ENCODE measurements around the gene ALX3. TPM values are rescaled to one million over a fixed set of nuclear protein-coding genes. Genes with fewer than 3 reads are reported as not detected.

The ALX3 gene
- total and polyA plus RNA-seq, 10 of the 15 experiments (the other 5 are each of a cell fraction or from before 2014, with no cell fraction given): not detected

- no peak overlapping the region for H3K4me3 ChIP-seq
These were observed 20.9 kb upstream of the ALX3 start for GRCh38 chr1:110091381-110091780.

More at GRCh38 chr1:110091381-110091780, 20.9 kb upstream of the ALX3 start:
- in situ Hi-C loops (cut with MboI) (no loop called here), intact Hi-C loops (cut with micrococcal nuclease; ENCODE audit: unreplicated experiment) (no loop called here)
- no peaks in the 10 kb centered on the region for H3K36me3 ChIP-seq (ENCODE audit: control insufficient read depth in 2 of 2, insufficient read depth in 2 of 2, low read length in 1 of 2)
- WGBS (ENCODE audit: insufficient coverage, insufficient replicate concordance, low lambda C conversion rate, missing lambda C conversion rate): 0% methylated on average over 2 of the region's 2 CpGs
- H3K79me2 ChIP-seq (ENCODE audit: control insufficient read depth, insufficient read depth, low read length): no peaks in the 10 kb centered on the region
- no peak for TF ChIP-seq FOS (IDR thresholded peaks at IDR 0.05; ENCODE audit: borderline replicate concordance, extremely low read depth, insufficient read length)
- TF ChIP-seq POLR2AphosphoS2 (IDR thresholded peaks at IDR 0.05; ENCODE audit: low read depth, low read length): no peak
- TF ChIP-seq MTA3 (IDR thresholded peaks at IDR 0.05; ENCODE audit: borderline replicate concordance, low read length): no peak
- TF ChIP-seq NR2F1 (conservative IDR thresholded peaks at IDR 0.05): no peak
- TF ChIP-seq WRNIP1 (IDR thresholded peaks at IDR 0.05; ENCODE audit: borderline replicate concordance, low read depth, low read length): no peak
- TF ChIP-seq CHD4 (IDR thresholded peaks at IDR 0.05): no peak
- TF ChIP-seq BACH1 (IDR thresholded peaks at IDR 0.05; ENCODE audit: borderline replicate concordance): no peak
- TF ChIP-seq, protein P1, sequence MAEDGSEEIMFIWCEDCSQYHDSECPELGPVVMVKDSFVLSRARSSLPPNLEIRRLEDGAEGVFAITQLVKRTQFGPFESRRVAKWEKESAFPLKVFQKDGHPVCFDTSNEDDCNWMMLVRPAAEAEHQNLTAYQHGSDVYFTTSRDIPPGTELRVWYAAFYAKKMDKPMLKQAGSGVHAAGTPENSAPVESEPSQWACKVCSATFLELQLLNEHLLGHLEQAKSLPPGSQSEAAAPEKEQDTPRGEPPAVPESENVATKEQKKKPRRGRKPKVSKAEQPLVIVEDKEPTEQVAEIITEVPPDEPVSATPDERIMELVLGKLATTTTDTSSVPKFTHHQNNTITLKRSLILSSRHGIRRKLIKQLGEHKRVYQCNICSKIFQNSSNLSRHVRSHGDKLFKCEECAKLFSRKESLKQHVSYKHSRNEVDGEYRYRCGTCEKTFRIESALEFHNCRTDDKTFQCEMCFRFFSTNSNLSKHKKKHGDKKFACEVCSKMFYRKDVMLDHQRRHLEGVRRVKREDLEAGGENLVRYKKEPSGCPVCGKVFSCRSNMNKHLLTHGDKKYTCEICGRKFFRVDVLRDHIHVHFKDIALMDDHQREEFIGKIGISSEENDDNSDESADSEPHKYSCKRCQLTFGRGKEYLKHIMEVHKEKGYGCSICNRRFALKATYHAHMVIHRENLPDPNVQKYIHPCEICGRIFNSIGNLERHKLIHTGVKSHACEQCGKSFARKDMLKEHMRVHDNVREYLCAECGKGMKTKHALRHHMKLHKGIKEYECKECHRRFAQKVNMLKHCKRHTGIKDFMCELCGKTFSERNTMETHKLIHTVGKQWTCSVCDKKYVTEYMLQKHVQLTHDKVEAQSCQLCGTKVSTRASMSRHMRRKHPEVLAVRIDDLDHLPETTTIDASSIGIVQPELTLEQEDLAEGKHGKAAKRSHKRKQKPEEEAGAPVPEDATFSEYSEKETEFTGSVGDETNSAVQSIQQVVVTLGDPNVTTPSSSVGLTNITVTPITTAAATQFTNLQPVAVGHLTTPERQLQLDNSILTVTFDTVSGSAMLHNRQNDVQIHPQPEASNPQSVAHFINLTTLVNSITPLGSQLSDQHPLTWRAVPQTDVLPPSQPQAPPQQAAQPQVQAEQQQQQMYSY (CRISPR knock-in tag; IDR thresholded peaks at IDR 0.05): no peak
- TF ChIP-seq MXI1 (IDR thresholded peaks at IDR 0.05; ENCODE audit: low read depth, low read length): no peak
- TF ChIP-seq NFYB (IDR thresholded peaks at IDR 0.05; ENCODE audit: insufficient read depth, low read depth, low read length): no peak
- TF ChIP-seq SUZ12 (IDR thresholded peaks at IDR 0.05; ENCODE audit: unreplicated experiment): no peak
- no peak for TF ChIP-seq SIN3A (IDR thresholded peaks at IDR 0.05; ENCODE audit: low read depth, low read length)
- TF ChIP-seq POLR2A (IDR thresholded peaks at IDR 0.05; ENCODE audit: low read depth, low read length): no peak
- TF ChIP-seq, protein P2, sequence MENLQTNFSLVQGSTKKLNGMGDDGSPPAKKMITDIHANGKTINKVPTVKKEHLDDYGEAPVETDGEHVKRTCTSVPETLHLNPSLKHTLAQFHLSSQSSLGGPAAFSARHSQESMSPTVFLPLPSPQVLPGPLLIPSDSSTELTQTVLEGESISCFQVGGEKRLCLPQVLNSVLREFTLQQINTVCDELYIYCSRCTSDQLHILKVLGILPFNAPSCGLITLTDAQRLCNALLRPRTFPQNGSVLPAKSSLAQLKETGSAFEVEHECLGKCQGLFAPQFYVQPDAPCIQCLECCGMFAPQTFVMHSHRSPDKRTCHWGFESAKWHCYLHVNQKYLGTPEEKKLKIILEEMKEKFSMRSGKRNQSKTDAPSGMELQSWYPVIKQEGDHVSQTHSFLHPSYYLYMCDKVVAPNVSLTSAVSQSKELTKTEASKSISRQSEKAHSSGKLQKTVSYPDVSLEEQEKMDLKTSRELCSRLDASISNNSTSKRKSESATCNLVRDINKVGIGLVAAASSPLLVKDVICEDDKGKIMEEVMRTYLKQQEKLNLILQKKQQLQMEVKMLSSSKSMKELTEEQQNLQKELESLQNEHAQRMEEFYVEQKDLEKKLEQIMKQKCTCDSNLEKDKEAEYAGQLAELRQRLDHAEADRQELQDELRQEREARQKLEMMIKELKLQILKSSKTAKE (IDR thresholded peaks at IDR 0.05; ENCODE audit: low read depth, poor library complexity, severe bottlenecking): no peak
- no peak for TF ChIP-seq NR2C2 (IDR thresholded peaks at IDR 0.05; ENCODE audit: borderline replicate concordance, control insufficient read depth, insufficient read length, low read depth)
- TF ChIP-seq ETV6 (conservative IDR thresholded peaks at IDR 0.05 in 1 of 2, IDR thresholded peaks at IDR 0.05 in 1 of 2; ENCODE audit: borderline replicate concordance in 1 of 2, low read depth in 1 of 2): no peak
- no peaks in the 10 kb centered on the region for H4K20me1 ChIP-seq (ENCODE audit: control insufficient read depth, insufficient read depth)
- SMC1A ChIA-PET (ENCODE audit: uncharacterized antibody, unreplicated experiment): interaction anchor here (0.9 to 1.8 kb wide), 3 partner anchors 14 to 405 kb away, joined by 3 to 5 read pairs (median 3); no protein-coding TSS in a partner anchor
- H3K27ac ChIP-seq (ENCODE audit: control insufficient read depth, insufficient read depth): no peak overlapping the region
- ATAC-seq (no peak), DNase-seq (ENCODE audit: low read depth, low spot score) (no peak), FAIRE-seq (no peak)
- CTCF ChIA-PET: interaction anchor here (0.9 to 6.8 kb wide), 11 partner anchors 11 to 401 kb away, joined by 3 to 120 read pairs (median 4); no protein-coding TSS in a partner anchor
- H3K9ac ChIP-seq (ENCODE audit: control insufficient read depth, insufficient read depth, low read length): no peak overlapping the region
- no peak overlapping the region for H2AFZ ChIP-seq (ENCODE audit: control insufficient read depth, low read depth, low read length)
- no peaks in the 10 kb centered on the region for H3K4me1 ChIP-seq (ENCODE audit: control insufficient read depth, insufficient read depth, low read length)
- no peaks in the 10 kb centered on the region for H3K9me3 ChIP-seq (replicated peaks; ENCODE audit: control insufficient read depth, insufficient read depth, low read length)
- POLR2A ChIA-PET: no interaction called here
- H3K4me2 ChIP-seq (ENCODE audit: control insufficient read depth, insufficient read depth): no peak overlapping the region
- RAD21 ChIA-PET (ENCODE audit: unreplicated experiment): interaction anchor here (2.5 kb wide), 1 partner anchor 13 kb away, joined by 14 read pairs; no protein-coding TSS in a partner anchor
- BruUV-seq (replicated peaks): no TSS peak
- peaks cover 0 to 9% of the 10 kb centered on the region in 2 experiments; a peak in 1 of 4 replicates for H3K27me3 ChIP-seq (replicated peaks in 1 of 2; ENCODE audit: control insufficient read depth in 2 of 2, insufficient read depth in 2 of 2, low read length in 1 of 2)

All from GM12878 (cell line).